Fibroblast of villous mesenchyme (primary cell): ENCODE measurements around the gene SLC35F4. TPM values are rescaled to one million over a fixed set of nuclear protein-coding genes. Genes with fewer than 3 reads are reported as not detected.

Source experiments
- DNase-seq: peaks from one replicate; pipeline ENCODE4 v3.0.0-alpha.2; 2010; ENCODE audit warnings: low read depth
- H3K4me3 ChIP-seq: 2 replicates; pipeline ENCODE4 v1.5.1; 2011; ENCODE audit warnings: low read depth, mild to moderate bottlenecking, low read length
- total RNA-seq: library from RNA; depleted of rRNA; stranded (reverse); fragments of >200 nt; gene quantifications from 2 replicates; pipeline ENCODE4 v1.2.3, GENCODE V29; 2012
- TF ChIP-seq, protein P1 (sequence below): IDR thresholded peaks from 2 replicates; pipeline ENCODE4 v1.5.1; 2012; ENCODE audit warnings: low read depth, mild to moderate bottlenecking, low read length; ENCODE audit not compliant: insufficient read depth

SLC35F4 gene
- total RNA-seq, 1 donor = not detected

DNA sequence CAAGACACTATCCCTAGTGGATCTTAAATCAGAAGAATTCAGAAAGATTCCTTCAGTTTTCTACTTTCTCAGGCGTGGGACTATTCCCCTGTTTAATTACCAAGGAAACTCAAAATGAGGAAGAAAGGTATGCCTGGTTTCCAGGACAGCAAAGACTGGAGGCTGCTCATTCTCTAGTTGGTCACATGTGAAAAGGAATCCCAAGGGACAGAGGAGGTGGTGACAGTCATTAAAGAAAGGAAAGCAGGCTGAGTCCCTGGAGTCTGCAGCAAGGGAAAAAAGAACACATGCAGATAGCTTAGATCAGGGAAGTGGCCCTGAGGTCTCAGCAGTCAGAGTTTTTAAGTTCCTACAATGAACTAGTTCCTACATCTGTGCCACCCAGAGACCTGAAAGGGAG is 206.8 kb downstream of the SLC35F4 start:
- TF ChIP-seq, protein P1, sequence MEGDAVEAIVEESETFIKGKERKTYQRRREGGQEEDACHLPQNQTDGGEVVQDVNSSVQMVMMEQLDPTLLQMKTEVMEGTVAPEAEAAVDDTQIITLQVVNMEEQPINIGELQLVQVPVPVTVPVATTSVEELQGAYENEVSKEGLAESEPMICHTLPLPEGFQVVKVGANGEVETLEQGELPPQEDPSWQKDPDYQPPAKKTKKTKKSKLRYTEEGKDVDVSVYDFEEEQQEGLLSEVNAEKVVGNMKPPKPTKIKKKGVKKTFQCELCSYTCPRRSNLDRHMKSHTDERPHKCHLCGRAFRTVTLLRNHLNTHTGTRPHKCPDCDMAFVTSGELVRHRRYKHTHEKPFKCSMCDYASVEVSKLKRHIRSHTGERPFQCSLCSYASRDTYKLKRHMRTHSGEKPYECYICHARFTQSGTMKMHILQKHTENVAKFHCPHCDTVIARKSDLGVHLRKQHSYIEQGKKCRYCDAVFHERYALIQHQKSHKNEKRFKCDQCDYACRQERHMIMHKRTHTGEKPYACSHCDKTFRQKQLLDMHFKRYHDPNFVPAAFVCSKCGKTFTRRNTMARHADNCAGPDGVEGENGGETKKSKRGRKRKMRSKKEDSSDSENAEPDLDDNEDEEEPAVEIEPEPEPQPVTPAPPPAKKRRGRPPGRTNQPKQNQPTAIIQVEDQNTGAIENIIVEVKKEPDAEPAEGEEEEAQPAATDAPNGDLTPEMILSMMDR = no peak
- DNase-seq = no peak
- no peak overlapping the region for H3K4me3 ChIP-seq

DNA sequence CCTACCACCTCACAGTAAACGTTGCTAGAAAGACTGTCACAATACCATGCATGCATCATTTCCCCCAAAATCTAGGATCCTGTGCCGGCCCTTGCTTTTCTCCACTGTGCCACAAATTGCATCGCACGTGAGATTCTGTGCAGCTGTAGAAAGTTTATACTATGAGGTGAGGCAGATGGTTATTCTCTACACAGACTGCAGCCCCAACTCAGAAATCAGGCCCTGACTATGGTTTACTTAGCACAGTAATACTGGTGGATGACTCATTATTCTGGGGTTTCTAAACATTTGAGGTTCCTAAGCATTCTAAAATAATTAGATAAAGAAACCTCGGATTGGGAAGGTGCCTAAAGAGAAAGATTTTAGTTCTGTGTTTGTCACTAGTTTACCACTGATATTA is 208.4 kb downstream of the SLC35F4 start:
- DNase-seq = peak; percentile 17
- TF ChIP-seq, protein P1 = no peak
- H3K4me3 ChIP-seq = no peak overlapping the region

- H3K4me3 ChIP-seq = no peak overlapping the region
- TF ChIP-seq, protein P1 = no peak
- DNase-seq = no peak
These were observed 209.0 kb downstream of the SLC35F4 start for GRCh38 chr14:57656853-57657252.

GRCh38 chr14:57652769-57653168 is 213.1 kb downstream of the SLC35F4 start:
- DNase-seq = no peak
- no peak overlapping the region for H3K4me3 ChIP-seq
- TF ChIP-seq, protein P1 = no peak

GRCh38 chr14:57641776-57642175 is 224.1 kb downstream of the SLC35F4 start:
- no peak for DNase-seq
- no peak overlapping the region for H3K4me3 ChIP-seq
- TF ChIP-seq, protein P1 = no peak

GRCh38 chr14:57640036-57640435 is 225.9 kb downstream of the SLC35F4 start:
- no peak for DNase-seq
- no peak overlapping the region for H3K4me3 ChIP-seq
- TF ChIP-seq, protein P1 = no peak

DNA sequence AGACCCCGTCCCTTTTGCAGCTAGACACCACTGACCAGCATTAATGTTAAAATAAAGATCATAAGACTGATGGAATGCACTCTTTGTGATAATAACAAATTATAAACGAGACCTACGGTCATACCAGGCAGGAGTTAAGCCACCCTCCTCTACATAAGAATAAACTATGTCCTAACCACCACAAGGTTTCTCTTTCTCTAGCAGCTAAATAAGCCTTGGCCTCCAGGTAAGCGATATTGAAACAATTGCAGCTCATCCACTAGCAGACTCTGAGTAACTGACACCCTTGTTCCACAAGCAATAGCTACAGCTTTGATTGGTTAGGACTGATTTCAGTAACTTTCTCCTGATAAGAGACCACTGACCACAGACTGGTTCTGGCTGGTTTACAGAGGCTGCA is 228.0 kb downstream of the SLC35F4 start:
- H3K4me3 ChIP-seq = no peak overlapping the region
- no peak for DNase-seq
- TF ChIP-seq, protein P1 = no peak
